Mucosa of gallbladder (tissue), 1 donor: ENCODE data around the gene CHPF2. TPM values are rescaled to one million over a fixed set of nuclear protein-coding genes. Genes with fewer than 3 reads are reported as not detected.

Source experiments
- total RNA-seq: library from RNA; stranded (reverse); gene quantifications from one replicate; pipeline ENCODE4 v1.2.1, GENCODE V29; 2021
- donor health status: DM: no; HTN: no; CAD: no.

The CHPF2 gene
- total RNA-seq, 1 donor from 2014 or later: 52.3 TPM

Other genes with a start within 250 kb of the CHPF2 start
- 12.6 TPM for gene NOS3, start 241.5 kb upstream of the CHPF2 start, total RNA-seq
- 1.2 TPM for gene ATG9B, start 208.0 kb upstream of the CHPF2 start, total RNA-seq
- 43.9 TPM for gene ABCB8, start 204.0 kb upstream of the CHPF2 start, total RNA-seq
- gene ASIC3, start 184.0 kb upstream of the CHPF2 start, total RNA-seq: 4.4 TPM
- 15.9 TPM for gene CDK5, start 174.6 kb upstream of the CHPF2 start, total RNA-seq
- gene SLC4A2, start 172.9 kb upstream of the CHPF2 start, total RNA-seq: 193 TPM
- 121 TPM for gene FASTK, start 151.7 kb upstream of the CHPF2 start, total RNA-seq
- gene TMUB1, start 149.0 kb upstream of the CHPF2 start, total RNA-seq: 69.1 TPM
- 98.4 TPM for gene AGAP3, start 146.0 kb upstream of the CHPF2 start, total RNA-seq
- not detected for gene GBX1, start 64.8 kb upstream of the CHPF2 start, total RNA-seq
- gene ASB10, start 45.2 kb upstream of the CHPF2 start, total RNA-seq: not detected
- gene H2BK1, start 22.0 kb upstream of the CHPF2 start, total RNA-seq: not detected
- 25.3 TPM for gene ABCF2, start 5.3 kb upstream of the CHPF2 start, total RNA-seq
- 56.3 TPM for gene SMARCD3, start 16.2 kb downstream of the CHPF2 start, total RNA-seq
- 52.4 TPM for gene NUB1, start 109.3 kb downstream of the CHPF2 start, total RNA-seq
- gene WDR86, start 177.6 kb downstream of the CHPF2 start, total RNA-seq: 2.9 TPM
- gene CRYGN, start 207.7 kb downstream of the CHPF2 start, total RNA-seq: 0.43 TPM